OCI-LY1 (cell line): ENCODE measurements around the gene ANK3.

Experiments used
- H2AFZ ChIP-seq: fragments of 200-600 bp; sonication (generic), shearing (Covaris generic); 2 replicates; pipeline ENCODE4 v1.6.0; 2014; ENCODE audit warnings: antibody characterized with exemption, mild to moderate bottlenecking, low read length
- H3F3A ChIP-seq: fragments of 200-600 bp; sonication (generic), shearing (Covaris generic); 2 replicates; pipeline ENCODE4 v1.6.0; 2014; ENCODE audit warnings: mild to moderate bottlenecking, antibody characterized with exemption, low read length, moderate library complexity; ENCODE audit not compliant: insufficient read depth
- H3K27ac ChIP-seq: fragments of 200-600 bp; sonication (generic); 2 replicates; pipeline ENCODE4 v1.5.1; 2014; ENCODE audit warnings: low read length, mixed run types, mild to moderate bottlenecking, low read depth; ENCODE audit not compliant: poor library complexity, severe bottlenecking
- H3K27me3 ChIP-seq: fragments of 200-600 bp; sonication (generic); 2 replicates; pipeline ENCODE4 v1.6.0; 2014; ENCODE audit warnings: antibody characterized with exemption, mild to moderate bottlenecking, low read length, moderate library complexity; ENCODE audit not compliant: insufficient read depth
- H3K36me3 ChIP-seq: fragments of 200-600 bp; sonication (generic); 2 replicates; pipeline ENCODE4 v1.6.1; 2014; ENCODE audit warnings: mild to moderate bottlenecking, antibody characterized with exemption, low read length, moderate library complexity, mixed read lengths; ENCODE audit not compliant: insufficient read depth
- H3K4me1 ChIP-seq: fragments of 200-600 bp; sonication (generic); 2 replicates; pipeline ENCODE4 v1.5.1; 2014; ENCODE audit warnings: mild to moderate bottlenecking, low read length, moderate library complexity; ENCODE audit not compliant: insufficient read depth, severe bottlenecking
- H3K4me2 ChIP-seq: fragments of 200-600 bp; sonication (generic), shearing (Covaris generic); 2 replicates; pipeline ENCODE4 v1.6.1; 2014; ENCODE audit warnings: low read length
- H3K4me3 ChIP-seq: fragments of 200-600 bp; sonication (generic); 2 replicates; pipeline ENCODE4 v1.5.1; 2014; ENCODE audit warnings: low read length, low read depth, mild to moderate bottlenecking, mixed read lengths; ENCODE audit not compliant: poor library complexity, severe bottlenecking
- H3K79me2 ChIP-seq: fragments of 200-600 bp; shearing (Covaris generic); 2 replicates; pipeline ENCODE4 v1.6.1; 2016; ENCODE audit warnings: mixed run types, low read length, mixed read lengths; ENCODE audit not compliant: insufficient read depth
- H3K9ac ChIP-seq: fragments of 200-600 bp; sonication (generic), shearing (Covaris generic); 2 replicates; pipeline ENCODE4 v1.6.1; 2014; ENCODE audit warnings: mild to moderate bottlenecking, low read length, mixed read lengths
- H3K9me2 ChIP-seq: fragments of 200-600 bp; sonication (generic), shearing (Covaris generic); 2 replicates; pipeline ENCODE4 v1.6.1; 2014; ENCODE audit warnings: low read depth, mild to moderate bottlenecking, low read length, mixed read lengths
- H3K9me3 ChIP-seq: fragments of 200-600 bp; shearing (Covaris generic); 2 replicates; pipeline ENCODE4 v1.6.1; 2014; ENCODE audit warnings: low read length, mixed read lengths
- H4K20me1 ChIP-seq: fragments of 200-600 bp; sonication (generic), shearing (Covaris generic); 2 replicates; pipeline ENCODE4 v1.6.0; 2016; ENCODE audit warnings: mild to moderate bottlenecking, low read length; ENCODE audit not compliant: insufficient read depth
- EZH2 ChIP-seq: fragments of 200-600 bp; sonication (generic), shearing (Covaris generic); IDR thresholded peaks from 2 replicates; pipeline ENCODE4 v1.8.0; 2017; ENCODE audit warnings: borderline replicate concordance, mixed run types, mild to moderate bottlenecking, antibody characterized with exemption, low read length, moderate library complexity, mixed read lengths
- TF ChIP-seq, protein P1 (sequence below): fragments of 200-600 bp; sonication (generic), shearing (Covaris generic); IDR thresholded peaks from 2 replicates; pipeline ENCODE4 v1.5.1; 2017; ENCODE audit warnings: mild to moderate bottlenecking, antibody characterized with exemption, low read length, moderate library complexity, mixed read lengths

ANK3 gene

DNA sequence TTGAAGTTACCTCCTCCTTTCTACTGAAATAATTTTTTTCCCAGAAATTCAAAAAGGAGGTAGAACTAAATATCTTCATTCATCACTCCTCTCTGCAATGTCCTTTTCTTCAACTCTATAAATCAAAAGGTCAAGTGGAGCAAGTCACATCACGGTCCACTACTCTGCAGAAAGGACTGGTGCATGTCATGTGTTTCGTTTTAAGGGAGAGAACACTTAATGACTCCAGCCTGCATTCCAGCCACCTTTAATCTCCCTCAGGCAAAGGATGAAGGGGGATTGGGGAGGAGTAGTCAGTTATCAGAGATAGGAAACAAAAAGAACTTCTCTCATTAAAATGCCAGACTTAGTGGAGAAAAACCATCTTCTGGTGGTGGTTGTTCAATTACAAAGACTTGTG is 78.9 kb downstream of the ANK3 start:
- Histone ChIP-seq H3K9me3 (no peaks in the 10 kb centered on the region), H3K4me3 (no peak overlapping the region), H3K27me3 (no peaks in the 10 kb centered on the region), H3K9me2 (no peaks in the 10 kb centered on the region), H3K36me3 (no peaks in the 10 kb centered on the region), H4K20me1 (no peaks in the 10 kb centered on the region), H3F3A (no peaks in the 10 kb centered on the region), H2AFZ (no peak overlapping the region), H3K9ac (no peak overlapping the region), H3K4me2 (no peak overlapping the region), H3K27ac (no peak overlapping the region), H3K79me2 (no peaks in the 10 kb centered on the region), H3K4me1 (peaks cover 18% of the 10 kb centered on the region)
- no peak for TF ChIP-seq EZH2
- TF ChIP-seq, protein P1, sequence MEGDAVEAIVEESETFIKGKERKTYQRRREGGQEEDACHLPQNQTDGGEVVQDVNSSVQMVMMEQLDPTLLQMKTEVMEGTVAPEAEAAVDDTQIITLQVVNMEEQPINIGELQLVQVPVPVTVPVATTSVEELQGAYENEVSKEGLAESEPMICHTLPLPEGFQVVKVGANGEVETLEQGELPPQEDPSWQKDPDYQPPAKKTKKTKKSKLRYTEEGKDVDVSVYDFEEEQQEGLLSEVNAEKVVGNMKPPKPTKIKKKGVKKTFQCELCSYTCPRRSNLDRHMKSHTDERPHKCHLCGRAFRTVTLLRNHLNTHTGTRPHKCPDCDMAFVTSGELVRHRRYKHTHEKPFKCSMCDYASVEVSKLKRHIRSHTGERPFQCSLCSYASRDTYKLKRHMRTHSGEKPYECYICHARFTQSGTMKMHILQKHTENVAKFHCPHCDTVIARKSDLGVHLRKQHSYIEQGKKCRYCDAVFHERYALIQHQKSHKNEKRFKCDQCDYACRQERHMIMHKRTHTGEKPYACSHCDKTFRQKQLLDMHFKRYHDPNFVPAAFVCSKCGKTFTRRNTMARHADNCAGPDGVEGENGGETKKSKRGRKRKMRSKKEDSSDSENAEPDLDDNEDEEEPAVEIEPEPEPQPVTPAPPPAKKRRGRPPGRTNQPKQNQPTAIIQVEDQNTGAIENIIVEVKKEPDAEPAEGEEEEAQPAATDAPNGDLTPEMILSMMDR: no peak

DNA sequence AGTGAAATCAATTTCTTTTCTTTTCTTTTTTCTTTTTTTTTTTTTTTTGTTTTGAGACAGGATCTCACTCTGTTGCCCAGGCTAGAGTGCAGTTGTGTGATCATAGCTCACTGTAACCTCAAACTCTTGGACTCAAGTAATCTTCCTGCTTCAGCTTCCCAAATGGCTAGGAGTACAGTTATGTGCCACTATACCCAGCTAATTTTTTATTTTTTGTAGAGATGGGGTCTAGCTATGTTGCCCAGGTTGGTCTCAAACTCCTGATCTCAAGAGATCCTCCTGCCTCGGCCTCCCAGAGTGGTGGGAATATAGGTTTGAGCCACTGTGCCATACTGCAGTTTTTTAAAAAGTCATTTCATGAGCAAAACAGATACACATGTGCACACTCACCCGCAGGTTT is 79.8 kb downstream of the ANK3 start:
- no peak overlapping the region for H3K4me3 ChIP-seq
- no peaks in the 10 kb centered on the region for H3K9me3 ChIP-seq
- H3K4me2 ChIP-seq: no peak overlapping the region
- no peaks in the 10 kb centered on the region for H3F3A ChIP-seq
- H4K20me1 ChIP-seq: no peaks in the 10 kb centered on the region
- H3K27ac ChIP-seq: no peak overlapping the region
- H3K36me3 ChIP-seq: no peaks in the 10 kb centered on the region
- no peaks in the 10 kb centered on the region for H3K79me2 ChIP-seq
- H2AFZ ChIP-seq: no peak overlapping the region
- H3K9ac ChIP-seq: no peak overlapping the region
- H3K27me3 ChIP-seq: no peaks in the 10 kb centered on the region
- peaks cover 10% of the 10 kb centered on the region for H3K4me1 ChIP-seq
- no peaks in the 10 kb centered on the region for H3K9me2 ChIP-seq
- no peak for TF ChIP-seq EZH2
- TF ChIP-seq, protein P1: no peak

DNA sequence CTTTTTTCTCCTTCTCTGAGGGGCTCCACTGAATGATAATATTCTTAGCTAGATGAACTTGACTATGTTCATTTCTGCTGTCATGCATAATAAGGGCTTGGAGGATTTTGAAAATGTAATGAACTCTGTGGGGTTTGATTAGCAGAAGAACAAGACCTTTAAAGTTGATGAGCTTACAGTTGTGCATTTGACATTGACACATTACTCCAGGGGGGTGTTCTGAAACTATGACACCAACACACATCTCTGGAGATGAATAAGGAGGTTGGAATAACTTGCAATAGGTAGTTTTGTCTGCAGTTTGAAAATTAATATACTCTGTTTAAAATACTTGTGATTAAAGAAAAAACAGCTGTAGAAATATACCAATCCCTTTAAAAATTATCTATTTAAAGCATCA is 80.3 kb downstream of the ANK3 start:
- H3K4me1 ChIP-seq: peaks cover 5% of the 10 kb centered on the region
- H3K9me2 ChIP-seq: no peaks in the 10 kb centered on the region
- no peaks in the 10 kb centered on the region for H3F3A ChIP-seq
- TF ChIP-seq, protein P1: no peak
- TF ChIP-seq EZH2: no peak
- no peak overlapping the region for H2AFZ ChIP-seq
- H4K20me1 ChIP-seq: no peaks in the 10 kb centered on the region
- H3K36me3 ChIP-seq: no peaks in the 10 kb centered on the region
- no peaks in the 10 kb centered on the region for H3K9me3 ChIP-seq
- H3K27me3 ChIP-seq: no peaks in the 10 kb centered on the region
- H3K4me2 ChIP-seq: no peak overlapping the region
- H3K9ac ChIP-seq: no peak overlapping the region
- no peak overlapping the region for H3K4me3 ChIP-seq
- H3K27ac ChIP-seq: no peak overlapping the region
- H3K79me2 ChIP-seq: no peaks in the 10 kb centered on the region
